ENCODE measurements around the gene CACNG3.

GRCh38 chr16:24345704-24346103, 89.6 kb downstream of the CACNG3 start:
- TF ChIP-seq, protein P1, sequence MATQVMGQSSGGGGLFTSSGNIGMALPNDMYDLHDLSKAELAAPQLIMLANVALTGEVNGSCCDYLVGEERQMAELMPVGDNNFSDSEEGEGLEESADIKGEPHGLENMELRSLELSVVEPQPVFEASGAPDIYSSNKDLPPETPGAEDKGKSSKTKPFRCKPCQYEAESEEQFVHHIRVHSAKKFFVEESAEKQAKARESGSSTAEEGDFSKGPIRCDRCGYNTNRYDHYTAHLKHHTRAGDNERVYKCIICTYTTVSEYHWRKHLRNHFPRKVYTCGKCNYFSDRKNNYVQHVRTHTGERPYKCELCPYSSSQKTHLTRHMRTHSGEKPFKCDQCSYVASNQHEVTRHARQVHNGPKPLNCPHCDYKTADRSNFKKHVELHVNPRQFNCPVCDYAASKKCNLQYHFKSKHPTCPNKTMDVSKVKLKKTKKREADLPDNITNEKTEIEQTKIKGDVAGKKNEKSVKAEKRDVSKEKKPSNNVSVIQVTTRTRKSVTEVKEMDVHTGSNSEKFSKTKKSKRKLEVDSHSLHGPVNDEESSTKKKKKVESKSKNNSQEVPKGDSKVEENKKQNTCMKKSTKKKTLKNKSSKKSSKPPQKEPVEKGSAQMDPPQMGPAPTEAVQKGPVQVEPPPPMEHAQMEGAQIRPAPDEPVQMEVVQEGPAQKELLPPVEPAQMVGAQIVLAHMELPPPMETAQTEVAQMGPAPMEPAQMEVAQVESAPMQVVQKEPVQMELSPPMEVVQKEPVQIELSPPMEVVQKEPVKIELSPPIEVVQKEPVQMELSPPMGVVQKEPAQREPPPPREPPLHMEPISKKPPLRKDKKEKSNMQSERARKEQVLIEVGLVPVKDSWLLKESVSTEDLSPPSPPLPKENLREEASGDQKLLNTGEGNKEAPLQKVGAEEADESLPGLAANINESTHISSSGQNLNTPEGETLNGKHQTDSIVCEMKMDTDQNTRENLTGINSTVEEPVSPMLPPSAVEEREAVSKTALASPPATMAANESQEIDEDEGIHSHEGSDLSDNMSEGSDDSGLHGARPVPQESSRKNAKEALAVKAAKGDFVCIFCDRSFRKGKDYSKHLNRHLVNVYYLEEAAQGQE (IDR thresholded peaks at IDR 0.05; ENCODE audit: insufficient read depth in 1 of 2, low read depth in 2 of 2, low read length in 2 of 2) = no peak
- TF ChIP-seq POLR2AphosphoS5 (IDR thresholded peaks at IDR 0.05; ENCODE audit: low read depth, low read length) (no peak), SIN3A (IDR thresholded peaks at IDR 0.05; ENCODE audit: borderline replicate concordance, insufficient read depth, low read length) (no peak), TAF1 (IDR thresholded peaks at IDR 0.05; ENCODE audit: borderline replicate concordance, insufficient read depth, low read length) (no peak), FOXP2 (optimal IDR thresholded peaks at IDR 0.05; ENCODE audit: borderline replicate concordance, extremely low read depth, extremely low read length, insufficient read depth) (no peak)
